Thyroid gland (tissue), 4 donors: ENCODE results near the gene LYRM4. TPM values are rescaled to one million over a fixed set of nuclear protein-coding genes. Genes with fewer than 3 reads are reported as not detected.

Experiments used
- DNase-seq, 2 donors: peaks; one replicate each; pipeline ENCODE4 v3.0.0-alpha.2; 2019
- H3K27ac ChIP-seq, 3 donors: fragments of 200-600 bp; sonication (generic); 1 replicate in 2 of 3; 2 replicates in 1 of 3; pipeline ENCODE4 v1.5.1; 2016 to 2019; ENCODE audit warnings: mild to moderate bottlenecking in 1 of 3, moderate library complexity in 1 of 3
- H3K27me3 ChIP-seq: fragments of 200-600 bp; sonication (generic); one replicate; pipeline ENCODE4 v1.5.1; 2019
- H3K36me3 ChIP-seq, 2 donors: fragments of 200-600 bp; sonication (generic); one replicate each; pipeline ENCODE4 v1.5.1; 2016 to 2019
- H3K4me1 ChIP-seq, 2 donors: fragments of 200-600 bp; sonication (generic); one replicate each; pipeline ENCODE4 v1.5.1; 2017 to 2019
- H3K4me3 ChIP-seq, 3 donors: fragments of 200-600 bp; sonication (generic); replicated peaks in 1 of 3; 1 replicate in 2 of 3; 2 replicates in 1 of 3; pipeline ENCODE4 v1.5.1; 2016; ENCODE audit warnings: mild to moderate bottlenecking in 1 of 3
- H3K9me3 ChIP-seq: fragments of 200-600 bp; sonication (generic); one replicate; pipeline ENCODE4 v1.5.1; 2017
- POLR2A ChIP-seq, 2 donors: fragments of 450-650 bp; IDR thresholded peaks; one replicate each; pipeline ENCODE4 v1.6.1; 2017; ENCODE audit warnings: antibody characterized with exemption in 2 of 2, mild to moderate bottlenecking in 2 of 2, moderate library complexity in 1 of 2
- WGBS, 2 donors: methylation state at CpG; one replicate each; pipeline ENCODE4 v1.1.5; 2017; 5-methylcytosine and 5-hydroxymethylcytosine counted together
- intact Hi-C: fragments of 100-400 bp; cut with DNase I; formaldehyde crosslinking; loops from one replicate; pipeline ENCODE4 v1.15.1; 2023
- total RNA-seq, 4 donors: library from RNA; depleted of rRNA; stranded (reverse); fragments of >200 nt; gene quantifications; one replicate each; pipeline ENCODE4 v1.2.3, GENCODE V29; 2016
- TF ChIP-seq, protein P1 (sequence below), 6 experiments: fragments of 200-600 bp in 3 of 6; fragments of 450-650 bp in 3 of 6; sonication (generic) in 3 of 6; IDR thresholded peaks; one replicate each; pipeline ENCODE4 v1.5.1; 2016 to 2019; ENCODE audit warnings: antibody characterized with exemption in 6 of 6, mild to moderate bottlenecking in 2 of 6, inconsistent platforms in 1 of 6, moderate library complexity in 1 of 6

The LYRM4 gene
- total RNA-seq, 4 donors from 2014 or later = 26.7 to 32.2 (median 29.5) TPM

DNA sequence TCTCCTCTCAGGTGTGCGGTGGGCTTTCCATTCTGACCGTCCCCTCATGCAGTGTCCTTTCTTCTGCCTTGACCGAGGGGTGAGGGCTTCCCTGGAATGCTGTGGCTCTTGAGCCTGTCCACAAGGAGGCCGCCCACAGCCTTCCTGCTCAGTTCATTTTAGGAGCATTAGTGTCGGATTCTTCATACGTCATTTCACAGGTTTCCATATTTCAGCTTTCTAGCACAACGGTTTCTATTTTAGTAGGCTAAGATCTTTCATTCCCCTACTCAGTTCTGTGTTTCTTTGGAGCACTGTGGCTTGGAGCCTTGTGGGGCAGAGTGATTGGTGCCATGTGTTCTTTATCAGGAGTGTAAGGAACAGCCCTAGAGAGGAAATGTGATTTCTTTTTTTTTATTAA is 170.1 kb downstream of the LYRM4 start:
- Histone ChIP-seq H3K36me3 (no peaks in the 10 kb centered on the region), H3K4me1 (peaks cover 4 to 11% of the 10 kb centered on the region in 2 donors), H3K27ac (no peak overlapping the region), H3K9me3 (no peaks in the 10 kb centered on the region), H3K4me3 (no peak overlapping the region), H3K27me3 (no peaks in the 10 kb centered on the region)
- intact Hi-C loops = no loop called here
- TF ChIP-seq, protein P1, sequence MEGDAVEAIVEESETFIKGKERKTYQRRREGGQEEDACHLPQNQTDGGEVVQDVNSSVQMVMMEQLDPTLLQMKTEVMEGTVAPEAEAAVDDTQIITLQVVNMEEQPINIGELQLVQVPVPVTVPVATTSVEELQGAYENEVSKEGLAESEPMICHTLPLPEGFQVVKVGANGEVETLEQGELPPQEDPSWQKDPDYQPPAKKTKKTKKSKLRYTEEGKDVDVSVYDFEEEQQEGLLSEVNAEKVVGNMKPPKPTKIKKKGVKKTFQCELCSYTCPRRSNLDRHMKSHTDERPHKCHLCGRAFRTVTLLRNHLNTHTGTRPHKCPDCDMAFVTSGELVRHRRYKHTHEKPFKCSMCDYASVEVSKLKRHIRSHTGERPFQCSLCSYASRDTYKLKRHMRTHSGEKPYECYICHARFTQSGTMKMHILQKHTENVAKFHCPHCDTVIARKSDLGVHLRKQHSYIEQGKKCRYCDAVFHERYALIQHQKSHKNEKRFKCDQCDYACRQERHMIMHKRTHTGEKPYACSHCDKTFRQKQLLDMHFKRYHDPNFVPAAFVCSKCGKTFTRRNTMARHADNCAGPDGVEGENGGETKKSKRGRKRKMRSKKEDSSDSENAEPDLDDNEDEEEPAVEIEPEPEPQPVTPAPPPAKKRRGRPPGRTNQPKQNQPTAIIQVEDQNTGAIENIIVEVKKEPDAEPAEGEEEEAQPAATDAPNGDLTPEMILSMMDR (IDR thresholded peaks at IDR 0.05) = no peak
- TF ChIP-seq POLR2A (IDR thresholded peaks at IDR 0.05) = no peak
- WGBS, 2 donors = 89 to 91% methylated on average over 7 of the region's 7 CpGs
- DNase-seq = no peak

DNA sequence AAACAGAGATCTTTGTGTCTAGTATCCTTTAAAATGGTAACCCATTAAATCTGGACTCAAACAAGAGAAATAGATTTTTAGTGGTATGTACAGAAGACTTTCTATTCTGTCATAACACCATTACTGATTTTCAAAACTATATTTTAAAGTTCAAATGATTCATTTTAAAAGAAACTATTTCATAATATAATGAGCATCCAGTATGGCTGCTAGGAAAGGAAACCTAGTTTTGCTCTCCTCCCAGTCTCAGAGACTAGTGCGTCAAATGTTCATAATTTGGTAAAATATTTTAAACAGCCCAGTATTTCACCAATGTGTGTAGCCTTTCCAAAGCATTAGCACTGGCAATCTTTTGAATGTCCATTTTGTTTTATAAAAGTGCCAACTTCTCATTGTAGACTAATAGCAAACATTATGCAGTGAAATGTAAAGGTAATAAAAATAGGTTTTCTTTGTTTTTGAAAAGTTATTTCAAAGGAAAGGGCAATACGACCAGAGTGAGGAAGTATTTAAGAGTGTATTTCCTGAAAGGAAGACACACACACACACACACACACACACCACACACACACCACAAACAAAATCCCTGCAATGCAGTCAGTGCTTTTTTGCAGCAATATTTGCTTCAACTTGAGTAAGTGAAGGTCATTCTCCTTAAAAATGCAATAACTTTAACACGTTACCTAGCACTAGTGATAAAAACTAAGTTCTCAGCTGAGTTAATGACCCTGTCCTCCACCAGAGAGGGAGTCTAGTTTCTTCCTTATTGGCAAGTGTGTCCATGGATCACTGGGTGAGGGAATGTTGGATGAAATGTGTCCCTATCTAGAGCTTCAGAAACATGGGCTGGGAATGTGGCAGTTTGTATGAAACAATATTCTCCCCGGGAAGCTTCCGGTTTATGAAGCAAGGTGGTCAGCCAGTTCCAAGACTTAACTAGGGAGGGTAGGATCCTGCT is 171.0 kb downstream of the LYRM4 start:
- Histone ChIP-seq H3K4me3 (no peak overlapping the region), H3K4me1 (peaks cover 8 to 14% of the 10 kb centered on the region in 2 donors), H3K36me3 (no peaks in the 10 kb centered on the region), H3K27ac (no peak overlapping the region), H3K27me3 (no peaks in the 10 kb centered on the region), H3K9me3 (no peaks in the 10 kb centered on the region)
- 83 to 84% methylated on average over 5 of the region's 5 CpGs for WGBS, 2 donors
- no peak for TF ChIP-seq POLR2A (IDR thresholded peaks at IDR 0.05)
- TF ChIP-seq, protein P1 (IDR thresholded peaks at IDR 0.05) = no peak
- no peak for DNase-seq
- intact Hi-C loops = no loop called here

DNA sequence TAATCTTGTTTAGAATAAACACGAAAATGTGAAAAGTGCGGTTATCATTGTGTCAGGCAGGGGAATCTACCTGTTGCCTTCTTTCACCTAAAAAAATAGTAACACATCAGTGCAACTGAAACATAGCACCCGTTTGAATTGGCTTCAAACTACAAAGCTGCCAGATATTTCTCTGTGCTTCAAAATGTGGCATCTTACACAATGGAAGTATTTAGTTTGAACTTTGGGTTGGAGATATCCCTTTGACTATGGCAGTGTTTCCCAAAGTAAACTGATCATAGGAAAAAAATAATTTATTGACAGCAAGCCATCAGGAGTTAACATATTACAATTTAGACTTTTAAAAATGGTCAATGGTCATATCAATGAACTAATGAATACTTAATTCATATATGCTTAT is 172.0 kb downstream of the LYRM4 start:
- Histone ChIP-seq H3K4me1 (peaks cover 8 to 14% of the 10 kb centered on the region in 2 donors), H3K27ac (no peak overlapping the region), H3K36me3 (no peaks in the 10 kb centered on the region), H3K9me3 (no peaks in the 10 kb centered on the region), H3K4me3 (no peak overlapping the region), H3K27me3 (no peaks in the 10 kb centered on the region)
- no peak for DNase-seq
- intact Hi-C loops = no loop called here
- no peak for TF ChIP-seq POLR2A (IDR thresholded peaks at IDR 0.05)
- TF ChIP-seq, protein P1 (IDR thresholded peaks at IDR 0.05) = no peak
- 85 to 89% methylated on average over 3 of the region's 3 CpGs for WGBS, 2 donors

DNA sequence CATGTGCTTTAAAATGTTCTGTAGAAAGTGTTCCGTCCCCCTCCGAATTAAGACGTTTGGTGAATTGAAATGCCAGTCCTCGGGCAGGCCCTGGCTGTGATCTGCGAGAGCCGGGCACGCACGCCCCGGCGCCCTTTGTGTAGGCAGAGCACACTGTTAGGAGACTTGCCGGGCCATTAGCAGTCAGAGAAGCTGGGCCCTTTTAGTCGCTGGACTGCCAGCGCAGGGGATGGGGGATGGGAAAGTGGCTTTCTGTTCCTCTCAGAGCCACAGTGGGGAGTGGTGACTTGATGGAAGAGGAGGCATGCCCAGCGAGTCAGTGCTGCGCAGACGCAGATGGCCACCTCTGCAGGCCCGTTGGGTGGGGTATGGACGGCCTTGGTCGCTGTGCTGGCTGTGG is 173.4 kb downstream of the LYRM4 start:
- H3K27me3 ChIP-seq = no peaks in the 10 kb centered on the region

More for the DNA sequence above, 173.4 kb downstream of the LYRM4 start:
- intact Hi-C loops = no loop called here
- Histone ChIP-seq H3K27ac (no peak overlapping the region), H3K9me3 (no peaks in the 10 kb centered on the region), H3K4me1 (peaks cover 8 to 14% of the 10 kb centered on the region in 2 donors), H3K4me3 (no peak overlapping the region), H3K36me3 (no peaks in the 10 kb centered on the region)
- no peak for DNase-seq
- TF ChIP-seq, protein P1 (IDR thresholded peaks at IDR 0.05) = no peak
- TF ChIP-seq POLR2A (IDR thresholded peaks at IDR 0.05) = no peak
- WGBS, 2 donors = 90 to 91% methylated on average over 17 to 19 of the region's 19 CpGs
